PC-3 (cell line): ENCODE data around the gene ZNF592. TPM values are rescaled to one million over a fixed set of nuclear protein-coding genes. Genes with fewer than 3 reads are reported as not detected.

Experiments used
- ATAC-seq: fragments of 200-7000 bp; cut with Tn5 transposase; 2 replicates; pipeline ENCODE4 v1.9.1; 2020; ENCODE audit warnings: mild to moderate bottlenecking, moderate library complexity
- BruUV-seq: library from RNA; stranded (reverse); fragments of 400-500 nt; replicated peaks from 2 replicates; lab custom pipeline; 2021; lab: Mats Ljungman, UMichigan
- CTCF ChIA-PET: fragments of 300-600 bp; sonication (Branson Sonifier 250); formaldehyde crosslinking; loops from one replicate; lab custom pipeline; 2022; ENCODE audit warnings: antibody characterized with exemption; lab: Charles Lee
- POLR2A ChIA-PET: fragments of 300-600 bp; sonication (Branson Sonifier 250); formaldehyde crosslinking; loops from one replicate; lab custom pipeline; 2022; ENCODE audit warnings: antibody characterized with exemption; ENCODE audit not compliant: unreplicated experiment; lab: Charles Lee
- DNase-seq: peaks from one replicate; pipeline ENCODE4 v3.0.0-alpha.2; 2015
- H2AFZ ChIP-seq: fragments of 300-600 bp; sonication (generic); 2 replicates; pipeline ENCODE4 v1.6.0; 2016; ENCODE audit warnings: antibody characterized with exemption, low read length
- H3F3A ChIP-seq: fragments of 300-600 bp; sonication (generic); one replicate; pipeline ENCODE4 v1.6.0; 2017; ENCODE audit warnings: antibody characterized with exemption, low read length, control low read depth, mild to moderate bottlenecking; ENCODE audit not compliant: unreplicated experiment
- H3K27ac ChIP-seq: fragments of 300-600 bp; sonication (generic); 2 replicates; pipeline ENCODE4 v1.5.1; 2016; ENCODE audit warnings: mild to moderate bottlenecking, low read length
- H3K27me3 ChIP-seq: fragments of 300-600 bp; sonication (generic); 2 replicates; pipeline ENCODE4 v1.6.1; 2016; ENCODE audit warnings: low read length, mixed read lengths
- H3K36me3 ChIP-seq: fragments of 300-600 bp; sonication (generic); 2 replicates; pipeline ENCODE4 v1.6.1; 2016; ENCODE audit warnings: low read depth, mixed run types, low read length, mixed read lengths
- H3K4me1 ChIP-seq: fragments of 300-600 bp; sonication (generic); 2 replicates; pipeline ENCODE4 v1.5.1; 2016; ENCODE audit warnings: low read length; ENCODE audit not compliant: insufficient read depth
- H3K4me2 ChIP-seq: fragments of 300-600 bp; sonication (generic); 2 replicates; pipeline ENCODE4 v1.6.0; 2016; ENCODE audit warnings: low read length
- H3K4me3 ChIP-seq: fragments of 300-600 bp; sonication (generic); 2 replicates; pipeline ENCODE4 v1.5.1; 2016; ENCODE audit warnings: mild to moderate bottlenecking, low read length, mixed read lengths
- H3K79me2 ChIP-seq: fragments of 300-600 bp; sonication (generic); 2 replicates; pipeline ENCODE4 v1.6.1; 2017; ENCODE audit warnings: low read length, mixed read lengths
- H3K9ac ChIP-seq: fragments of 300-600 bp; sonication (generic); 2 replicates; pipeline ENCODE4 v1.6.0; 2016; ENCODE audit warnings: mild to moderate bottlenecking, low read length
- H3K9me2 ChIP-seq: fragments of 300-600 bp; sonication (generic); replicated peaks from 2 replicates; pipeline ENCODE4 v1.6.1; 2016; ENCODE audit warnings: mixed run types, low read length, mixed read lengths
- H3K9me3 ChIP-seq: fragments of 300-600 bp; sonication (generic); 2 replicates; pipeline ENCODE4 v1.6.1; 2016; ENCODE audit warnings: low read length, mixed read lengths
- H4K20me1 ChIP-seq: fragments of 300-600 bp; sonication (generic); 2 replicates; pipeline ENCODE4 v1.6.1; 2016; ENCODE audit warnings: low read length, mixed read lengths
- EZH2 ChIP-seq: fragments of 300-600 bp; sonication (generic); IDR thresholded peaks from one replicate; pipeline ENCODE4 v1.6.1; 2017; ENCODE audit warnings: antibody characterized with exemption, mild to moderate bottlenecking, low read length; ENCODE audit not compliant: unreplicated experiment
- EZH2phosphoT487 ChIP-seq: fragments of 300-600 bp; sonication (generic); IDR thresholded peaks from 2 replicates; pipeline ENCODE4 v1.6.1; 2018; ENCODE audit warnings: mild to moderate bottlenecking, antibody characterized with exemption, low read length, borderline replicate concordance
- intact Hi-C: fragments of 100-400 bp; cut with micrococcal nuclease; formaldehyde crosslinking; loops from 2 replicates; pipeline ENCODE4 v1.9.0; 2023
- total RNA-seq: library from RNA; depleted of rRNA; stranded (reverse); fragments of >200 nt; gene quantifications from 2 replicates; pipeline ENCODE4 v1.2.3, GENCODE V29; 2014
- TF ChIP-seq, protein P1 (sequence below): fragments of 300-600 bp; sonication (generic); conservative IDR thresholded peaks from 2 replicates; pipeline ENCODE4 v1.5.1; 2017; ENCODE audit warnings: antibody characterized with exemption, low read depth, mild to moderate bottlenecking, low read length

The ZNF592 gene
- total RNA-seq, 1 experiment from 2014 or later: 12.3 TPM

- H3K36me3 ChIP-seq: no peaks in the 10 kb centered on the region
- no peak for TF ChIP-seq EZH2
- TF ChIP-seq EZH2phosphoT487: no peak
- TF ChIP-seq, protein P1, sequence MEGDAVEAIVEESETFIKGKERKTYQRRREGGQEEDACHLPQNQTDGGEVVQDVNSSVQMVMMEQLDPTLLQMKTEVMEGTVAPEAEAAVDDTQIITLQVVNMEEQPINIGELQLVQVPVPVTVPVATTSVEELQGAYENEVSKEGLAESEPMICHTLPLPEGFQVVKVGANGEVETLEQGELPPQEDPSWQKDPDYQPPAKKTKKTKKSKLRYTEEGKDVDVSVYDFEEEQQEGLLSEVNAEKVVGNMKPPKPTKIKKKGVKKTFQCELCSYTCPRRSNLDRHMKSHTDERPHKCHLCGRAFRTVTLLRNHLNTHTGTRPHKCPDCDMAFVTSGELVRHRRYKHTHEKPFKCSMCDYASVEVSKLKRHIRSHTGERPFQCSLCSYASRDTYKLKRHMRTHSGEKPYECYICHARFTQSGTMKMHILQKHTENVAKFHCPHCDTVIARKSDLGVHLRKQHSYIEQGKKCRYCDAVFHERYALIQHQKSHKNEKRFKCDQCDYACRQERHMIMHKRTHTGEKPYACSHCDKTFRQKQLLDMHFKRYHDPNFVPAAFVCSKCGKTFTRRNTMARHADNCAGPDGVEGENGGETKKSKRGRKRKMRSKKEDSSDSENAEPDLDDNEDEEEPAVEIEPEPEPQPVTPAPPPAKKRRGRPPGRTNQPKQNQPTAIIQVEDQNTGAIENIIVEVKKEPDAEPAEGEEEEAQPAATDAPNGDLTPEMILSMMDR: no peak
- H3K4me1 ChIP-seq: peaks cover 7% of the 10 kb centered on the region
- H3K79me2 ChIP-seq: no peaks in the 10 kb centered on the region
- BruUV-seq: no TSS peak
- no peak overlapping the region for H3K4me3 ChIP-seq
- POLR2A ChIA-PET: no interaction called here
- intact Hi-C loops: no loop called here
- H2AFZ ChIP-seq: no peak overlapping the region
- H3K9me3 ChIP-seq: no peaks in the 10 kb centered on the region
- no peak for ATAC-seq
- H3K27me3 ChIP-seq: no peaks in the 10 kb centered on the region
- CTCF ChIA-PET: no interaction called here
- H4K20me1 ChIP-seq: no peaks in the 10 kb centered on the region
- H3K27ac ChIP-seq: no peak overlapping the region
- H3K9ac ChIP-seq: no peak overlapping the region
- H3K9me2 ChIP-seq: no peaks in the 10 kb centered on the region
- DNase-seq: no peak
- no peak overlapping the region for H3K4me2 ChIP-seq
- no peaks in the 10 kb centered on the region for H3F3A ChIP-seq
Measured at GRCh38 chr15:84821501-84822021, 73.2 kb downstream of the ZNF592 start.

DNA sequence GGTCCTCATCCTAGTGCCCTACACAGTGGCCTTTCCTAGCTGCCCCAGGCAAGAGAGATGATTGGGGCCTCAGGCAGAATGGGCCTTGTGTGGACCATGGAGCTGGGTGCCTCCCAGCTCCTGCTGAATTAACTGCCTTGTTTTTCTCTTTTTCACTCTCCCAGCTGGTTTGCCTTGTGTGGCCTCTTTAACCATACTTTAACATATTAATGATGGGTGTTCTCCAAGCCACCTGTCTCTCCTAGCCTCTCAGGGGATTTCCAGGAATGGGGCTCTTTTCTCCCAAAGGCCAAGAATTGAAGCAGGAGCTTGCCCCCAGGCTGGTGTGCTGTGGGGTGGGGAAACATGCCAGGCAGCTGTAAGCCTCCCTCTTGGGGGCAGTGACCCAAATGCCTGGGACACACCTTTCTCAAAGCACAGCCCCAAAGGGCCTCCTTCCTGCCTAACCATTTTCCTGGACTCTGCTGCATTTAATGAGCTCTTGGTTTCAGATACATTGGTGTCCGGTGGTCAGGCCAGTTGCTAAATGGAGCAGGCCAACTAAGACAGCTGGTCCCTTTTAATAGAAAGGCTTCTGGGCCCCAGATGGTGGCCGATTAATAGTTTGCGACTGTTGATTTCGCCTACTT lies 74.4 kb downstream of the ZNF592 start:
- peaks cover 7% of the 10 kb centered on the region for H3K4me1 ChIP-seq
- TF ChIP-seq EZH2phosphoT487: no peak
- TF ChIP-seq, protein P1: no peak
- no peak for TF ChIP-seq EZH2
- H3K9ac ChIP-seq: no peak overlapping the region
- no peaks in the 10 kb centered on the region for H3K79me2 ChIP-seq
- H3K27ac ChIP-seq: no peak overlapping the region
- DNase-seq (no peak), ATAC-seq (no peak)
- H3K36me3 ChIP-seq: no peaks in the 10 kb centered on the region
- no peak overlapping the region for H3K4me2 ChIP-seq
- CTCF ChIA-PET: no interaction called here
- no peaks in the 10 kb centered on the region for H3F3A ChIP-seq
- intact Hi-C loops: no loop called here
- H3K9me3 ChIP-seq: no peaks in the 10 kb centered on the region
- no peaks in the 10 kb centered on the region for H4K20me1 ChIP-seq
- BruUV-seq: no TSS peak
- no peak overlapping the region for H3K4me3 ChIP-seq
- POLR2A ChIA-PET: no interaction called here
- H3K9me2 ChIP-seq: no peaks in the 10 kb centered on the region
- H2AFZ ChIP-seq: no peak overlapping the region
- no peaks in the 10 kb centered on the region for H3K27me3 ChIP-seq

GRCh38 chr15:84823282-84823878 lies 75.0 kb downstream of the ZNF592 start:
- no peaks in the 10 kb centered on the region for H3K27me3 ChIP-seq
- POLR2A ChIA-PET: no interaction called here
- no peak for ATAC-seq
- H3K27ac ChIP-seq: no peak overlapping the region
- no peak for DNase-seq
- H3K9me2 ChIP-seq: no peaks in the 10 kb centered on the region
- H3K4me1 ChIP-seq: peaks cover 4% of the 10 kb centered on the region
- H3K4me2 ChIP-seq: no peak overlapping the region
- H2AFZ ChIP-seq: no peak overlapping the region
- no peaks in the 10 kb centered on the region for H3K79me2 ChIP-seq
- intact Hi-C loops: no loop called here
- no peak overlapping the region for H3K4me3 ChIP-seq
- no peaks in the 10 kb centered on the region for H3K9me3 ChIP-seq
- H3K36me3 ChIP-seq: no peaks in the 10 kb centered on the region
- no TSS peak for BruUV-seq
- no peak overlapping the region for H3K9ac ChIP-seq
- CTCF ChIA-PET: no interaction called here
- TF ChIP-seq, protein P1: no peak
- TF ChIP-seq EZH2 (no peak), EZH2phosphoT487 (no peak)
- H4K20me1 ChIP-seq: no peaks in the 10 kb centered on the region
- no peaks in the 10 kb centered on the region for H3F3A ChIP-seq
